ENCODE results near the gene NCOA5.

Gene NCOA5

GRCh38 chr20:46089417-46090388 is at the start of gene NCOA5:
NCOA5 (minus strand) TSS chr20:46089962; CDS start chr20:46079424, 10,538 bp downstream.
- peak; percentile 95 for DNase-seq

- no peak for DNase-seq
These were observed 49.6 kb upstream of the NCOA5 start for GRCh38 chr20:46139266-46139889.

- DNase-seq: no peak
These were observed 48.1 kb upstream of the NCOA5 start for GRCh38 chr20:46137816-46138215.

- no peak for DNase-seq
These were observed 46.3 kb upstream of the NCOA5 start for GRCh38 chr20:46135856-46136633.

- no peak for DNase-seq
These were observed 45.0 kb upstream of the NCOA5 start for GRCh38 chr20:46134716-46135115.

GRCh38 chr20:46133886-46134654 is 44.3 kb upstream of the NCOA5 start:
- DNase-seq: no peak

- peak; percentile 51 for DNase-seq
These were observed 43.0 kb upstream of the NCOA5 start for GRCh38 chr20:46132705-46133120.

- DNase-seq: no peak
These were observed 41.6 kb upstream of the NCOA5 start for GRCh38 chr20:46131396-46131795.

GRCh38 chr20:46130534-46130933 is 40.8 kb upstream of the NCOA5 start:
- DNase-seq: no peak

GRCh38 chr20:46129955-46130481 is 40.3 kb upstream of the NCOA5 start:
- no peak for DNase-seq

- no peak for DNase-seq
These were observed 38.8 kb upstream of the NCOA5 start for GRCh38 chr20:46128310-46129151.

GRCh38 chr20:46127396-46128010 is 37.7 kb upstream of the NCOA5 start:
- DNase-seq: no peak

- DNase-seq: no peak
These were observed 36.8 kb upstream of the NCOA5 start for GRCh38 chr20:46126440-46127056.

- DNase-seq: no peak
These were observed 33.9 kb upstream of the NCOA5 start for GRCh38 chr20:46123482-46124245.

- DNase-seq: no peak
These were observed 33.0 kb upstream of the NCOA5 start for GRCh38 chr20:46122516-46123481.

GRCh38 chr20:46122071-46122470 is 32.3 kb upstream of the NCOA5 start:
- DNase-seq: no peak

GRCh38 chr20:46121184-46121930 is 31.6 kb upstream of the NCOA5 start:
- no peak for DNase-seq

Data from CD4-positive, alpha-beta T cell treated with Interleukin-12 subunit alpha and Interleukin-12 subunit beta, for 1 hour (primary cell).